Measurements from ENCODE around the gene UHRF1. TPM values are rescaled to one million over a fixed set of nuclear protein-coding genes. Genes with fewer than 3 reads are reported as not detected.

Gene UHRF1
- total RNA-seq, 2 donors from 2014 or later: 4.2 to 10.0 TPM

DNA sequence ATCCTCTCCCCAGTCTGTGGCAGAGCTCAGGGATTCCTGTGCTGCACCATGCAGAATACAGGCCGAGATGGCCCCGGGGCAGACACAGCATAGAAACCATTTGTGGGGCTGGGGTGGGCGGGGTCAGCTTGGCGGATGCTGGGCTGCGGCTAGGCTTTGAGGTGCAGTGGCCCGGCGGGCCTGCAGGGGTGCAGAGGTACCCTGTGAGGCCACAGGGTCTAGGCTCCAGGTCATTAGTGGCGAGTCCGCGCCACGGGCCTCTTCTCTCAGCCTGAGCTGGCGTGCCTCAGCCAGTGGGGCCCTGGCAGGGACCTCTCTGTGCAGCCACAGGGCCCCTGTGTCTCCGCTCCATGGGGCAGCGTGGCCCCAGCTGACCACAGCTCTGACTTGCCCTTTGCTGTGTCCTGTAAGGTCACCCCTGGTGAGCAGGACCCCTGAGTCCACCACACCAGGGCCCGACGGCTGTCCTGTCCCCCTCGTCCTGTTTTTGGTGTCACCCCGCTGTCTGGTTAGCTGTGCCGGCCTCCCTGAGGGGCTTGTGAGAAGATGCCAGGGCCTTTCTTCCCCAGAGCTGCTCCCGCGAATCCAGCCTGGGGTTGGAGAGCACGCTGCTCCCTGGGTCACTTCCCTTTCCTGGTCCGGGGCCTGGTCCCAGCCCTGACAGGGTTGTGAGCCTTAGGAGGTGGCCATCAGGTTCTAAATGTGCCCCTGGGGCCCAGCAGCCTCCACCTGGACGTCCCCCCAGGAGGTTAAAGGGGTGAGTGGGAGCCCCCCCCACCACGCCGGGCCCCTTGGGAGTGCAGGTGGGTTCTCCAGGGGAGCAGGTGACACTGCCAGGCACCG lies 71.8 kb downstream of the UHRF1 start:
- intact Hi-C loops (cut with DNase I, micrococcal nuclease): no loop called here
- DNase-seq (no peak), ATAC-seq (no peak)

DNA sequence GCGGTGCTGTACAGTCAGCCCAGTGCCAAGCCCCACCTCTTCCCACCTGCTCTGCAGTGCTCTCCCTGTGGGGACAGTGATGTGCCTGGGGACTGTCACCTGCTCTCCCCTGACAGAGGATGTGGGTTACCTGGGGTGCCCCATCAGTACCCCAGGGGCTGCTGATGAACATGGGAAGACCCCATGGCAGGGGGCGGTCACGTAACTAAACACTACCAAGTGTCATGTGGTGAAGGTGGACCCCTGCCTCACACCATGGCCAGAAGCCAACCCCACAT lies 72.3 kb downstream of the UHRF1 start:
- ATAC-seq: no peak
- intact Hi-C loops (cut with DNase I, micrococcal nuclease): no loop called here
- DNase-seq: no peak

DNA sequence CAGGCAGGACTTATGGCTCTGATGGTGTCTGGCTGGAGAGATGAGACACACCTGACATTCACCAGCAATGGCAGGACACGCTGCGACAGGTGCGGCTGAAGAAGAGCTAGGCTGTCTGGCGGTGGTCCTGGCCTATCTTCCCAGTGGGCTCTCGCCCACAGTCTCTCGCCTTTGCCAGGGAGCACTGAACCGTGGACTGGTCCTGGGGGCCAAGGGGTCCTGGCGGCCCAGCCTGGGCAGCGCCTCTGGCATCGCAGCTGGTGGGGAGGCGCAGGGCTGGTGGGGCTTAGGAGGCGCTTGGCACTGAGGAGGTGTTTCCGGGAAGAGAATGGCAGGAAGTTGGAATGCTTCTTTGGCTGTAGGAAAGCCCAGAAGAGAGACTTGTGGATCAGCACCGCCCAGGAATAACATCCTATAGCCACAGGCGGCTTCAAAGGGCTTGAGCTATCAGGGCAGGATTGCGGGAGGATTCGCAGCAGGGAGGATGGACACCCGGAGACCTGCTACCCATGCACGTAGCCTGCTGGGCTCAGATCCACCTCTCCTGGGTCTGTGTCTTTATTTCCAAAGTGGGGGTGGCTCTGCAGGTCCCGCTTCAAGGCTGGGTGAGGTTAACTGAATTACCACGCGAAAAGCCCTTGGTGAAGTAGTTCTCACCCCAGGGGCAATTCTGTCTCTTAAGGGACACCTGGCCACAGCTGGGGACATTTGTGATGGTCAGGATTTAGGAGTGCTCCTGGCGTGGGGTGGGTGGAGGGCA lies 74.2 kb downstream of the UHRF1 start:
- intact Hi-C loops (cut with DNase I, micrococcal nuclease): no loop called here
- no peak for ATAC-seq

DNA sequence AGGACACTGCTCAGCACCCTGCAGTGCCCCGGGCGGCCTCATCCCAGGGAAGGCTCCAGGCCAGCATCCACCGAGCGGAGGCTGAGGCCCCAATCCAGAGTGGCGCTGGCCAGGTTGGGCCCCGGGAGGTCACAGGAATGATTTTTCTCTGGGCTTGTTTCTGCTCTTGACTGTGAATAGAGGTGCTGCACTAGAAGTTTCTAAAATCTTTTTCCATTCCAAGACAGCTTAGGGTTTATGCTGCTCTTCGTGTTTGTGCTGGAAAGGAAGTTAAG lies 74.7 kb downstream of the UHRF1 start:
- no peak for DNase-seq
- ATAC-seq: no peak
- intact Hi-C loops (cut with DNase I, micrococcal nuclease): no loop called here

More for the DNA sequence above, 74.2 kb downstream of the UHRF1 start:
- DNase-seq: no peak

DNA sequence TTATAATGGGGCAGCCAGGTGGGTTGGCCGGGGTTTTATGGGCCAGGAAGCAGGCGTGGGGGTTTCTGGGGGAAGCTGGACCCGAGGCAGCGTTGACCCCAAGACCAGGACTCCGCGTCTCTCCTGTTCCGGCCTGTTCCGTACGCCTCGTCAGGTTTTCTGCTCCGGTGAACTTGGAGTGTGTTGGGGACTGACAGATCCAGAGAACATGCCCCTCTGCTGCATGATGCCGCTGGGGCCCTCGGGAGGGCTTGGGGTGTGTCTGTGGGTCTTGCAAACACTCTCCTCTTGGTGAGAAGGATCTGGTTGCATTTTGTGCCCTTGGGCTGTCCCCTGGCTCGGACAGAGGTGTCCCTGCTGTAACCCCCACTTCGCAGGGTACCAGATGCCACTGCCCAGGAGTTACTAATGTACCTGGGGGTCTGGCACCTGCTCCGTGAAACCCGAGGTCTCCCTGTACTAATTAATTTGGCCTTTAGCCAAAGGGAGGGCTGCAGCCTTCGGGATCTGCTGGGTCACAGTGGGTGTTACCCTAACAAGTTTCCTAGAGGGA lies 75.2 kb downstream of the UHRF1 start:
- ATAC-seq (no peak), DNase-seq (no peak)
- intact Hi-C loops (cut with DNase I, micrococcal nuclease): no loop called here

DNA sequence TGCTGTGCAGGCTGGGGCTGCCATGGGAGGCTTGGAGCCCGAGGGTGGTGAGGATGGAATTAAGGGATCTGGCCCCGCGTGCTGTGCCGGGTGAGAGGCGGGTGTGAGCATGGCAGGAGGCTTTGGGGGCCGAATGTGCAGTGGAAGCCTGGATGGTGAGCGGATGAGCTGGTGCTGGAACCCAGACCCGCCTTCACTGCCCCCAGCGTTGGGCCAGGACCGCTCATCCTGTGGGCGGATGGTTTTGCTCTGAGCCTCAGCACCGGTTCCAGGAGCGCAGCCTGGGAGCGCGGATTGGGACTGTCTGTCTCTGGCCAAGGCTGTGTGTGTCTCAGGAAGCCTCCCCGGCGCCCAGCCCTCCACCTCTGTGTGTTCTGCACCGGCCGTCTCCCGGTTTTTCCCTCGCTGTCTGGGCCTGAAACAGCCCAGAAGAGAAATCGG lies 76.3 kb downstream of the UHRF1 start:
- ATAC-seq (no peak), DNase-seq (no peak)
- intact Hi-C loops (cut with DNase I, micrococcal nuclease): no loop called here

DNA sequence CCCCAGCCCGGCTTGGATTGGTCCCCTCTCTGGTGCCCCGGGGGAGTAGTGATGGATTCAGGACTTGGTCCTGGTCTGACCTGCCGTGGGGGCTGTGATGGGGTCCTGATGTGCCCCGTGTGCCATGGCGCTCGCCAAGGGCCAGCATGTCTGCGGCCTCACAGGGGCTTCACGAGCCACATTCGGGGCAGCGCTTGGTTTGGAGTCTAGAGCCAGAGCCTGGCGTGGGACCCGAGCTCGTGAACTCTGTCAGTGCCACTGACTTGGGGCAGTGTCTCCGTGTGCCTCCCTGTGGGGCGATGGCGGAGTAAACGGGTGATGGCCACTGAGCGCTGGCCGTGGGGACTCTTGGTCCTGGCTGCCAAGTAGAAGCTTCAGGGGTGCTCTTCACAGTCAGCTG lies 76.8 kb downstream of the UHRF1 start:
- no peak for ATAC-seq
- intact Hi-C loops (cut with DNase I, micrococcal nuclease): no loop called here
- no peak for DNase-seq

DNA sequence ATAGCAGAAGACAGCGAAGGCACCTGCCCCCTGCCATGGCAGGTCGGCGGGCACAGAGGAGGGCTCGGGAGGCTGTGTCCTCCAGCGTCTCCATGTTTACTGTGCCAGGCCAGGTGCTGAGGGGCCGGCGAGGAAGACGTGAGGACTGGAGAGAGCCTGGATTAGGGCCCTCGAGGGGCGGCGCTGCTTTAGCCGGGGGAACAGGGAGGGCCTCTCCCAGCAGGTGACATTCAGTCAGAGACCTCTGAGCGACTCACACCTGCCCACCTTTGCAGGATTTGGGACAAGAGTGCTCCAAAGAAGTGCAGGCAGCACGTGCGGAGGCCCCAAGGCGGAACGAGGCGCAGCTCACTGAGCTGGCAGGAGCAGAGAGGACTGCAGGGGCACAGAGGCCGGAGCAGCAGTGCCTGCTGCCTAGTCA lies 77.2 kb downstream of the UHRF1 start:
- DNase-seq: no peak
- intact Hi-C loops (cut with DNase I, micrococcal nuclease): no loop called here
- no peak for ATAC-seq

DNA sequence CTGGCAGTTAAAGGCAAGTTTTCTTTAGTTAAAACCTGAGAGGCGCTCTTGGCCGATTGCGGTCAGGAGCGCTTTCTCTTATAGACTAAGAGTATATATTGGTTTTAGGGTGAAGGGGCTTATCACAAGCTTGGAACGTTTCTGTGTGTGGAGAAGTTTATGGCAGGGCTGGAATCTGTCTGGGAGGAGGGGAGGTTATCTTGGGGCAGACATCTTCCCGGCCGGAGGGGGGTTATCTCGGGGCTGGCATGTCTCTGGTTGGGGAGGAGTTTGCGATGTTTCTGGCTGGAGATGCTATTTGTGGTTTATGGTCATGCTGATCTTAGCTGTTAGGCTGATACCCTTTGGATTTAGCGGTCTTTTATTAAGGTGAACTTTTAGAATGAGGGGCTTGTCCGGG lies 78.0 kb downstream of the UHRF1 start:
- intact Hi-C loops (cut with DNase I, micrococcal nuclease): no loop called here
- ATAC-seq (no peak), DNase-seq (no peak)

DNA sequence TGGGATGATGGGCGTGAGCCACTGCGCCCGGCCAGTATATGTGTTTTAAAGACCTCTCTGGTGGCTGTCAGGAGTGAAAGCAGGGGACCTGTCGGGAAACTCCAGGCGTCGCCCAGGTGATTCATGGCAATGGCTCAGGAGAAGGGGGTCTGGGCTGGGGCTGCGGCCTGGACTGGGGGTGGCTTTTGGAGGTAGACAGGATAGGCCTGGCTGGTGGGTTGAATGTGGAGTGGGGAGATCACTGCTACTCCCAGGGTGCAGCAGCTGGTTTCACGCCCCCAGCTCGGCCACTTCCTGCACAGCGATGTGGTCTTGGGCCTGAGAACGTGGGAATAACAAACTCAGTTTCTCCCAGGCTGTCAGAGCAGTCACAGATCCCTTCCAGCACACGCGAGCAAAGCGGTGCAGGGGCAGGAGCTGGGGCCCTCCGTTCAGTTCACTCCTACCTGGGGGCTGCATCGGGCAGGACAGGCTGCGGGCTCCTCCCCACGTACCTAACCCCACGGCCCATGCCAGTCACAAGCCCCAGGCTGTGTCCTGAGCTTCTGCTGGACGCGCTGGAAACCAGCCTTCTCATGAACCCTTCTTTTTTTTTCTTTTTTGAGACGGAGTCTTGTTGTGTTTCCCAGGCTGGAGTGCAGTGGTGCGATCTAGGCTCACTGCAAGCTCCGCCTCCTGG lies 78.5 kb downstream of the UHRF1 start:
- intact Hi-C loops (cut with DNase I, micrococcal nuclease): no loop called here
- no peak for DNase-seq
- ATAC-seq: no peak

DNA sequence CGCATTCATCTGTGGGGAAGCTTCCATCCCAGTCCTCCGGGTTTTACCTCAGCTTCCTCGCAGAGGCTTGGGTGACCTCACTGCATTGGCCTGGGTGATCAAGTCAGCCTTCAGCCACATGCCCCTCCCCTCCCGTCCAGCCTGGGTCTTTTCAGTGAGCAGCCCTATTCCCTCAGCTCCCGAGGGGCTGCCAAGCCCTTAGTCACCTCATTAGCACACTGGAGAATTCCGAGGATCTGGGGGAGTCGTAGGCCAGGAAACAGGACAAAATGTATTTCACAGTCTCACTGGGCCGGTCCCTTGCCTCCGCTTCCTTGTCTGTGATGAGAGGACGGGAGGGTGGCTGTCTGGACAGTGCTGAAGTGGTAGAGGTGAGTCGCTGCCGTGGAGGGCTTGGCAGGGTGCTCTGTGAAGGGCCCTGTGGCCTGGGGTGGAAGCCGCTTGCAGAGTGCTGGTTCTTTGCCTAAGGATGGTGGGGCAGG lies 79.5 kb downstream of the UHRF1 start:
- peak; percentile 13 for ATAC-seq
- intact Hi-C loops (cut with DNase I, micrococcal nuclease): no loop called here
- DNase-seq: peak in 1 of 2 donors; percentile 41

DNA sequence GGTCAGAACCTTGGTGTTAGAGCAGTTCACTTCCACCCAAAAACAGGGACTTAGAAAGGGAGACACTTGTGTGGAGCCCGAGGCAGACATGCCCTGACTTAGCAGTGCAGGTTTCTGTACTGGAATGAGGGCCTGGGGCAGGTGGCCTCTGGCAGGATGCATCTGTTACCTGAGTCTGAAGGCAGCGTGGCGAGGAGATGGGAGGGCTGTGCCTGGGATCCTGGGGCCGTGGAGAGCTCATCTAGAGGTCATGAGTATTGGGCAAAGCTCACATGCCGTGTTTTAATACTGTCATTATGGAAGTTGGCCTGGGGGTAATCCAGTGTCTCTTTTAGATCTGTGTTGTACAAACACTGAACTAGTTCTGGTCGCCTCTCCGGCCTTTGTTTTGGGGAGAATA lies 81.0 kb downstream of the UHRF1 start:
- intact Hi-C loops (cut with DNase I, micrococcal nuclease): no loop called here
- DNase-seq: no peak
- ATAC-seq: no peak

DNA sequence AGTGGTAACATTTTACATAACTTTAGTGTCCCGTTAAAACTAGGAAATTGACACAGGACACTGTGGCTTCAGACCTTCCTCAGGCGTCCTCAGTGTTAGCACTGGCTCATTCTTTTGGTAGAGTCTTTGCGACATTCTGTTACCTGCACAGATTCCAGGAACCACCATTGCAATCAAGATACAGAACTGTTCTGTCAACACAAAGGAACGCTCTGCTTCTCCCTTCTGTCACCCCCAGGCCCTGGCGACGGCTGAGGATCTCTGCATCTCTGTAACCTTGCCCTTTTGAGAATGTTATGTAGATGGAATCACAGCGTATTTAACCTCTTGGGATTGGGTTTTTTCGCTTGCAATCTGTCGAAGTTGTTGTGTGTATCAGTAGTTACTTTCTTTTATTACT lies 82.2 kb downstream of the UHRF1 start:
- no peak for ATAC-seq
- intact Hi-C loops (cut with DNase I, micrococcal nuclease): no loop called here
- DNase-seq: no peak

DNA sequence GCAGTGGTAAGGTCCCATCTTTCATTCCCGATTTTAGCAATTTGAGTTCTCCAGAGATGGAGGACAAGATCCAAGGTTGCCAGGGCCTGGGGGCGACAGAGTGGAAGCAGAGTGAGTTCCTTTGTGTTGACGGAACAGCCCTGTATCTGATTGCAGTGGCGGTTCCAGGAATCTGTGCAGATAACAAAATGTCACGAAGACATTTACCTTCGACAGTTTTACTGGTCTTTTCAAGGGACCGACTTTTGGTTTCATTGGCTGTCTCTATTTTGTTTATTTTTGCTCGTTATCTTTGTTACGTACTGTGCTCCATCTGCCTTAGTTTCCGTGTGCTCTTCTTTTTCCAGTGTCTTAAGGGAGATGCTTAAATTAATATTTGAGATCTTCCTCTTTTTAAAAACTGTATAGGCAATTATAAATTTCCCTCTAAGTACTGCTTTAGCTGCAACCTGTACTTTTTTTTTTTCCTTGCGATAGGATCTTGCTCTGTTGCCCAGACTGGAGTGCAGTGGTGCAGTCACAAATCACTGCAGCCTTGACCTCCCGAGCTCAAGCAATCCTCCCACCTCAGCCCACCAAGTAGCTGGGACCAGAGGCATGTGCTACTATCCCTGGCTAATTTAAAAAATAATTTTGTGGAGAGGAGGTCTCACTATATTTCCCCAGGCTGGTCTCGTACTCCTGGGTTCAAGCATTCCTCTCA lies 82.8 kb downstream of the UHRF1 start:
- ATAC-seq (no peak), DNase-seq (no peak)
- intact Hi-C loops (cut with DNase I, micrococcal nuclease): no loop called here

DNA sequence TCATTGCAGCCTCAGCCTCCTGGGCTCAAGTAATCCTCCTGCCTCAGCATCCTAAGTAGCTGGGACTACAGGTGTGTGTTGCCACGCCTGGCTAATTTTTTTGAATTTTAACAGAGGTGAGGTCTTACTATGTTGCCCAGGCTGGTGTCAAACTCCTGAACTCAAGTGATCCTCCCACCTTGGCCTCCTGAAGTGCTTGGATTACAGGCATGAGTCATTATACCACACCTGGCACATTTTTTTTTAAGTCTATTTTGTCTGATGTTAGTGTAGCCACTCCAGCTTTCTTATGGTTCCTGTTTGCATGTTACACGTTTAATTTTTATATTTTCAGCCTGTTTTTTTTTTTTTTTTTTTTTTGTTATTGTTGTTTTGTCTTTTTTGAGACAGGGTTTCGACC lies 84.4 kb downstream of the UHRF1 start:
- no peak for ATAC-seq
- no peak for DNase-seq
- intact Hi-C loops (cut with DNase I, micrococcal nuclease): no loop called here

DNA sequence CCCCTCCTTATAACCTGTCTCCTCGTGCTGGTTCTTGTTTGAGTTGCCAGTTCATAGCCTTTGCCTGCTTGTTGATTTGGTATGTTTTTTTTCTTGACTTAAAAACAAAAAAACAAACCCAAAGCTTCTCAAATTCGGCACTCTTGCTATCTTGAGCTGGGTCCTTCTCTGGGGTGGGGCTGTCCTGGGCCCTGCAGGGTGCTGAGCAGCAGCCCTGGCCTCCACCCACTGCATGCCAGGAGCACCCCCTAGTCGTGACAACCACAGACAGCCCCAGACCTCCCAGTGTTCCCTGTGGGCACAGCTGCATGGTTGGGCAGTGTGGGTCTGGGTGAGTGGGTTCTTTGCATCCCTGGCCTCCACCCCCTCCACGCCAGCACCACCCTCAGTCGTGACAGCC lies 87.4 kb downstream of the UHRF1 start:
- intact Hi-C loops (cut with DNase I, micrococcal nuclease): no loop called here
- DNase-seq (no peak), ATAC-seq (no peak)

DNA sequence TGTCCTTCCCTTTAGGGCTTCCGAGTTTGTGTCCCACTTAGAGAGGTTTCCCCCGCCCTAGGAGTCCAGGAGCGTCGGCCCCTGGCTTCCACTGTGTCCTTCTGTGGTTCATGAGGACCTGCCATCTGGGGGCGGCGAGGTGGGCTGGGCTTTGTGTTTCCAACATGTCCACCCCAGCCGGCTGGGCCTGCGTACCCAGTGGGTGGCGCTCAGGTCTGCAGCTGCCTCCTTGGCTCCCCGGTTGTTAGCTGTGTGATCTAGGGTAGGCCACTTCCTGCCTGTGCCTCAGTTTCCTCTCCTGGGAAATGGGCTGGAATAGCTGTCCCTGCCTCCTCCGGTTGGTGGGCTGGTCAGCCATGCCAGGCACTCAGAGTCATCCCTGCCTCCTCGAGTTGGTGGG lies 88.0 kb downstream of the UHRF1 start:
- ATAC-seq (no peak), DNase-seq (no peak)
- intact Hi-C loops (cut with DNase I, micrococcal nuclease): no loop called here

DNA sequence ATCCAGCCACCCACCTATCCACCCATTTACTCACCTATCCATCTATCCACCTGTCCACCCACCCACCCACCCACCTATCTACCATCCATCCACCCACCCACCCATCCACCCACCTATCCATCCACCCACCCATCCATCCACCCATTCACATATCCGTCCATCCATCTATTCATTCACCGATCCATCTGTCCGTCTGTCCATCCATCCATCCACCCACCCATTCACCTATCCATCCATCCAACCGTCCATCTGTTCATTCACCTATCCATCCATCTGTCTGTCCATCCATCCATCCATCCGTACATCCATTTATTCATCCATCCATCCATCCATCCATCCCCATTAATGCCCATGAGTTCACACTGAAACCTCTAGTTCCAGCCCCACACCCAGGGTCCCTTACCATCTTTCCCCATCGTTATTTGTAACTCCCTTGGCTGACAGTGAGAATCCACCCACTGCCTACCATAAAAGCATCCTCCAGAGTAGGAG lies 90.9 kb downstream of the UHRF1 start:
- intact Hi-C loops (cut with DNase I, micrococcal nuclease): no loop called here
- no peak for DNase-seq
- no peak for ATAC-seq

DNA sequence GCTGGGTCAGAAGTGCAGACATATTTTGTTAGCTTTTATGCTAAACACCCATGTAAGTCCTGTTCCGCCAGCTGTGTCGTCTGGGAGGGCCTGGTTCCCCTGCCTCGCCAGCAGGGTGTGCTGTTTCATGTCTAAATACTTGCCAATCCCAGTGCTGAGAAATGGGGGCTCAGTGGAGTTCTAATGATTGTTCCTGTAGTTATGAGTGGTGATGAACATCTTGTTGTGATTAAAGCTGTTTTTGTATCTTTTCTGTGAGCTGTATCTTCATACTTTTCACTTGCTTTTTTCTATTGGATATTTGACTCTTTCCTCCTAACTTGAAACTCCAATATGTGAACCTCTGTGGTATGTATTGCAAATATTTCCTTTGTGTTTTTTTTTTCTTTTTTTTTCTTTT lies 92.3 kb downstream of the UHRF1 start:
- ATAC-seq: peak; percentile 66
- intact Hi-C loops (cut with DNase I, micrococcal nuclease): no loop called here
- DNase-seq: no peak

Data from left colon (tissue), 2 donors.